Activated T-cell treated with anti-CD3 and anti-CD28 coated beads for 48 hours (primary cell): ENCODE measurements around the gene TP53RK.

ENCODE experiments used
- DNase-seq: peaks from one replicate; pipeline ENCODE4 v3.0.0-alpha.2; 2020; ENCODE audit warnings: low read depth

Gene TP53RK

DNA sequence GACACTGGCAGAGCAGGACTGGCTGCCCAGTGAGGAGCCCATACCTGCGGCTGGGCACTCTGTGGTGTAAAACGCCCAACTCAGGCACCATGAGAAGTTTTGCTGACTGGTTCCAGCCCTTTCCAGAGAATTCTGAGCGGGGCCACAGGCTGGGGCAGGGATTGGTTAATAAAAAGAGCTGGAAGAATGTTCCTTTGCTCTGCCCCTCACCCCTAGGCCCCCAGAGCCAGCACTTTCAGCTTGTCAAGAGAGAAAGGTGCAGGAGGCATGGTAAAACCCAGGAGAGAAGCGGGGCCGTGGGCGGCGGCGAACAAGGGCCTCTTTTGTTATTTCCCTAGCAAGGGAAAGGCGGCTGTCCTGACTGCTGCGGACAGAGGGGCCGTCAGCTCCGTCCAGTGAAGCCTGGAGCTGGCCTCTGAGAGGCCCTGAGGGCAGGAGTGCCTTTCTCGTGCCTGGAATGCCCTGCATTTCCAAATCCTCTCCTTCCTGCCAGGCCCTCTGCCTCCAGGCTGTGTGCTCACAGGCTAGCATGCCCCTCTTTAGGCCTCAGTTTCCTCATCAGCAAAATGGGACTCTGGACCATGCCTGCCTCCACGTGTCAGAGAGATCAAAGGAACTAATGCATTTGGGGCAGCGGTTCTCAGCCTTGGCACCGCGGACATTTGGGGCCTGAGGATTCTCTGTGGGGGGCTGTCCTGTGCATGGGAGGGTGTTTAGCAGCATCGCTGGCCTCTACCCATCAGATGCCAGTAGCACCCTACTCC, 50.9 kb downstream of the TP53RK start:
- DNase-seq = no peak

DNA sequence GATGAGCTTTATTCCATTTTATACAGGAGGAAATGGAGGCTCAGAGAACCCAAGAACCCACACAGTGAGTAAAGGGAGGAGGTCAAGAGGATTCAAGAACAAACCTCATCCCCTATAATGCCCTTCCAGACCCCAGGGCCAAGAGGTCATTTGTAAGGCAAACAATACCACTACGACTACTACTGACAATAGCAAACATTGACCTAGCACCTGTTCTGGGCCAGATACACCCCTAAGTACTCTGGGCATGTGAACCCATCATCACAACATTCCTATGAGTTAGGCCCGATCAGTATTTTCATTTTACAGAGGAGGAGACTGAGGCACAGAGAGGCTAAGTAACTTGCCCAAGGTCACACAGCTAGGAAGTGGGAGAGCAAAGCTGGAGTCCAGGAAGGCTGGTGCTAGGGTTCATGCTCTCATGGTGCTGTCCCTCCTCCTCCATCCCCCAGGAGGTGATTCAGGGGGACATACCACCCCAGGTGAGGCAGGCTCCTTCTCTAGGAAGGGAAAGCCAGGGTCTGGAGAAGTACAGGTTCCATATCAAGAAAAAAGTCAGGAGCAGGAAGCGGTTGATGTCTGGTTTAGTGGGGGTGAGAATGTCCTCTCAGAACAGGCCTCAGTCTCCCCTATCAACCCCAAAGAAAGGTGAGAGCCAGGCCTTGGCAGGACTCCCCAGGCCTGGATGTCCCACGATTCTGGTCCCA, 51.7 kb downstream of the TP53RK start:
- no peak for DNase-seq

DNA sequence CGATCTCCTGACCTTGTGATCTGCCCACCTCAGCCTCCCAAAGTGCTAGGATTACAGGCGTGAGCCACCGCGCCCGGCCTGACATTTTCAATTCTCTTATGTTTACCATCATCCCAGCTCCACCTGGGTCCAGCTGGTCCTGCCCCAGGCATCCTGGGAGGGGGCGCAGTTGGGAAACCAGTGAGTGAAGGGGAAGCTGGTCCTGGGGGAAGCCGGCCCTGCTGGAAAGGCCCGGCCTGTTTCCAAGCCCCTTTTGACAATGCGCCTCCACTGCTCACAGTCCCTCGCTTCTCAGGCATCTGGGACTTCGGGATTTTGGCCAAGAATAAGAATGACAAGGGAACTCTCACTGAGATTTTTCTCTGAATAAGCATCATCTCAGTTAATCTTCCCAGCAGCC, 52.2 kb downstream of the TP53RK start:
- DNase-seq = no peak

DNA sequence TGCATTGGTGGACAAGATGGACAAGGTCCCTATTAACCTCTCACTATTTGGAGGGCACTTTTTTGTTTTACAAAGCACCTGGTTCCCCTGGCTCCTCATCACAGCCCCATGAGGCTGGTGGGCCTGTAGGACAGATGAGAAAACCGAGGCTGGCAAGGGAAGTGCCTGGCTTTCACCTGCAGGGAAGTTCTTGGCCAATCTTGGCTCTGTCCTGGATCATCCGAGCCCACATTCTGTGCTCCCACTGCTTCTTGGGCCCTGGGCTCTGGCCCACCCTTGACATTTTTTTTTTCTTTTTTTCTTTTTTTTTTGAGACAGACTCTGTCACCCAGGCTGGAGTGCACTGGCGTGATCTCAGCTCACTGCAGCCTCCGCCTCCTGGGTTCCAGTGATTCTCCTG, 52.7 kb downstream of the TP53RK start:
- no peak for DNase-seq

DNA sequence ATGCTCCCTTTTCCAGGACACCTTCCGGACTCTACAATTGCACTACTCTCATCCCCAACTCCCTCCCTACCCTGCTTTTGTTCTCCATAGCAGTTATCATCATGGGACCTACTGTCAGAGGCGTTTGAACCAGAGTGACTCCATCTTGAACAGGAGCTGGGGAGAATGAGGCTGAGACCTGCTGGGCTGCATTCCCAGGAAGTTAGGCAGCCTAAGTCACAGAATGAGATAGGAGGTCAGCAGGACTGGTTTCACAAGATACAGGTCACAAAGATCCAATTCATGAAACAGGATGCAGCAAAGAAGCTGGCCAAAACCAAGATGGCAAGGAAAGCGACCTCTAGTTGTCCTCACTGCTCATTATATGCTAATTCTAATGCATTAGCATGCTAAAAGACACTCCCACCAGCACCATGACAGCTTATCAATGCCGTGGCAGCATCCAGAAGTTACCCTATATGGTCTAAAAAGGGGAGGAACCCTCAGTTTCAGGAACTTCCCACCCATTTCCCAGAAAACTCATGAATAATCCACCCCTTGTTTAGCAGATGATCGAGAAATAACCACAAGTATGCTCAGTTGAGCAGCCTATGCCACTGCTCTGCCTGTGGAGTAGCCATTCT, 53.6 kb downstream of the TP53RK start:
- no peak for DNase-seq

DNA sequence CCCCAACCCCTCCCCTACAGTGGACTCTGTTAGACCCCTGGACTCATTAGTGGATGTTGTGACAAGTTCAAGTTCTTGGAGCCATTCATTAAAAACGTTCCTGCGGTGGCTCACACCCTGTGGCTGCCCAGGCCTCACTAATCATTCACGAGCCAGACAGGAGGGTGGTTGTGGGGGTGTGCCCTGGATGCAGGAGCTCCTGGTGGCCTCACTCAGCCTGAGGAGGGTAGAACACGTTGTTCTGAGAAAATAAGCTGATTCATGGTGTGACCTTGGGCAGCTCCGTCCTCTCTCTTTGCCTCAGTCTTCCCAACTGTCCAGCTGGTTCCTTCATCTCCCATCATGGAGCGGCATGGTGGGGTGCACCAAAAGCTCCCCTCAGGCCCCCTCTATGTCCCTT, 54.7 kb downstream of the TP53RK start:
- DNase-seq = no peak
